Measurements from ENCODE around the gene KCNC1. TPM values are rescaled to one million over a fixed set of nuclear protein-coding genes. Genes with fewer than 3 reads are reported as not detected.

KCNC1 gene
- polyA plus RNA-seq, 1 experiment, result not detected

GRCh38 chr11:17805043-17805442 lies 70.5 kb downstream of the KCNC1 start:
- ChIA-PET POLR2A (no interaction called here), CTCF (no interaction called here)
- H3K27me3 ChIP-seq (ENCODE audit: control insufficient read depth, insufficient read depth, low read length), result no peaks in the 10 kb centered on the region
- H3K36me3 ChIP-seq (ENCODE audit: control insufficient read depth, insufficient read depth, low read length), result no peaks in the 10 kb centered on the region
- no peak overlapping the region for H3K4me3 ChIP-seq (ENCODE audit: low read depth, low read length)
- no peak for DNase-seq (ENCODE audit: low read depth)
- TF ChIP-seq, protein P1, sequence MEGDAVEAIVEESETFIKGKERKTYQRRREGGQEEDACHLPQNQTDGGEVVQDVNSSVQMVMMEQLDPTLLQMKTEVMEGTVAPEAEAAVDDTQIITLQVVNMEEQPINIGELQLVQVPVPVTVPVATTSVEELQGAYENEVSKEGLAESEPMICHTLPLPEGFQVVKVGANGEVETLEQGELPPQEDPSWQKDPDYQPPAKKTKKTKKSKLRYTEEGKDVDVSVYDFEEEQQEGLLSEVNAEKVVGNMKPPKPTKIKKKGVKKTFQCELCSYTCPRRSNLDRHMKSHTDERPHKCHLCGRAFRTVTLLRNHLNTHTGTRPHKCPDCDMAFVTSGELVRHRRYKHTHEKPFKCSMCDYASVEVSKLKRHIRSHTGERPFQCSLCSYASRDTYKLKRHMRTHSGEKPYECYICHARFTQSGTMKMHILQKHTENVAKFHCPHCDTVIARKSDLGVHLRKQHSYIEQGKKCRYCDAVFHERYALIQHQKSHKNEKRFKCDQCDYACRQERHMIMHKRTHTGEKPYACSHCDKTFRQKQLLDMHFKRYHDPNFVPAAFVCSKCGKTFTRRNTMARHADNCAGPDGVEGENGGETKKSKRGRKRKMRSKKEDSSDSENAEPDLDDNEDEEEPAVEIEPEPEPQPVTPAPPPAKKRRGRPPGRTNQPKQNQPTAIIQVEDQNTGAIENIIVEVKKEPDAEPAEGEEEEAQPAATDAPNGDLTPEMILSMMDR (IDR thresholded peaks at IDR 0.05; ENCODE audit: insufficient read depth, low read depth, low read length), result no peak

- ChIA-PET POLR2A (no interaction called here), CTCF (interaction anchor here (1.6 kb wide), 1 partner anchor 12 kb away, joined by 4 read pairs; no protein-coding TSS in a partner anchor)
- no peak overlapping the region for H3K4me3 ChIP-seq (ENCODE audit: low read depth, low read length)
- H3K27me3 ChIP-seq (ENCODE audit: control insufficient read depth, insufficient read depth, low read length), result no peaks in the 10 kb centered on the region
- DNase-seq (ENCODE audit: low read depth), result no peak
- H3K36me3 ChIP-seq (ENCODE audit: control insufficient read depth, insufficient read depth, low read length), result no peaks in the 10 kb centered on the region
- TF ChIP-seq, protein P1 (IDR thresholded peaks at IDR 0.05; ENCODE audit: insufficient read depth, low read depth, low read length), result no peak
These were observed 71.3 kb downstream of the KCNC1 start for GRCh38 chr11:17805873-17806272.

GRCh38 chr11:17807034-17807433 lies 72.5 kb downstream of the KCNC1 start:
- Histone ChIP-seq H3K27me3 (ENCODE audit: control insufficient read depth, insufficient read depth, low read length) (no peaks in the 10 kb centered on the region), H3K36me3 (ENCODE audit: control insufficient read depth, insufficient read depth, low read length) (no peaks in the 10 kb centered on the region), H3K4me3 (ENCODE audit: low read depth, low read length) (no peak overlapping the region)
- DNase-seq (ENCODE audit: low read depth), result no peak
- ChIA-PET POLR2A (no interaction called here), CTCF (interaction anchor here (0.8 to 1.6 kb wide), 2 partner anchors 13 to 171 kb away, joined by 3 to 4 read pairs; no protein-coding TSS in a partner anchor)
- TF ChIP-seq, protein P1 (IDR thresholded peaks at IDR 0.05; ENCODE audit: insufficient read depth, low read depth, low read length), result no peak

- CTCF ChIA-PET, result no interaction called here
- Histone ChIP-seq H3K36me3 (ENCODE audit: control insufficient read depth, insufficient read depth, low read length) (no peaks in the 10 kb centered on the region), H3K4me3 (ENCODE audit: low read depth, low read length) (no peak overlapping the region), H3K27me3 (ENCODE audit: control insufficient read depth, insufficient read depth, low read length) (no peaks in the 10 kb centered on the region)
- DNase-seq (ENCODE audit: low read depth), result no peak
- POLR2A ChIA-PET, result no interaction called here
- TF ChIP-seq, protein P1 (IDR thresholded peaks at IDR 0.05; ENCODE audit: insufficient read depth, low read depth, low read length), result no peak
These were observed 75.5 kb downstream of the KCNC1 start for GRCh38 chr11:17810041-17810440.

- TF ChIP-seq, protein P1 (IDR thresholded peaks at IDR 0.05; ENCODE audit: insufficient read depth, low read depth, low read length), result no peak
- Histone ChIP-seq H3K4me3 (ENCODE audit: low read depth, low read length) (no peak overlapping the region), H3K27me3 (ENCODE audit: control insufficient read depth, insufficient read depth, low read length) (no peaks in the 10 kb centered on the region), H3K36me3 (ENCODE audit: control insufficient read depth, insufficient read depth, low read length) (no peaks in the 10 kb centered on the region)
- no peak for DNase-seq (ENCODE audit: low read depth)
- ChIA-PET POLR2A (no interaction called here), CTCF (interaction anchor here (0.9 to 2.1 kb wide), 5 partner anchors 17 to 168 kb away, joined by 3 to 4 read pairs (median 4); no protein-coding TSS in a partner anchor)
These were observed 76.2 kb downstream of the KCNC1 start for GRCh38 chr11:17810746-17811145.
